IMR-90 (cell line): ENCODE data around the gene TNS3. TPM values are rescaled to one million over a fixed set of nuclear protein-coding genes. Genes with fewer than 3 reads are reported as not detected.

Source experiments
- ATAC-seq: fragments of 200-7000 bp; cut with Tn5 transposase; 2 replicates; pipeline ENCODE4 v1.9.1; 2020; ENCODE audit warnings: low read depth, mild to moderate bottlenecking, moderate library complexity
- BruUV-seq: library from RNA; stranded (reverse); fragments of 400-500 nt; replicated peaks from 2 replicates; lab custom pipeline; 2021; lab: Mats Ljungman, UMichigan
- CTCF ChIA-PET: fragments of 300-600 bp; formaldehyde crosslinking; extraction: SDS; loops from one replicate; lab custom pipeline; 2021; ENCODE audit warnings: antibody characterized with exemption; lab: Yijun Ruan, JAX
- POLR2A ChIA-PET: fragments of 300-600 bp; sonication (Branson Sonifier 250); formaldehyde crosslinking; loops from one replicate; lab custom pipeline; 2022; ENCODE audit warnings: antibody characterized with exemption; ENCODE audit not compliant: unreplicated experiment; lab: Charles Lee
- DNase-seq: peaks from one replicate; pipeline ENCODE4 v3.0.0; 2013
- H2AFZ ChIP-seq: replicated peaks from 2 replicates; pipeline ENCODE3; 2013; ENCODE audit warnings: low read length, mild to moderate bottlenecking; ENCODE audit not compliant: poor library complexity
- H2AK5ac ChIP-seq: 2 replicates; pipeline ENCODE4 v1.6.1; 2013; ENCODE audit warnings: low read depth, low read length, inconsistent platforms
- H2AK9ac ChIP-seq: replicated peaks from 2 replicates; pipeline ENCODE3; 2013; ENCODE audit warnings: mild to moderate bottlenecking, low read depth, low read length, moderate library complexity; ENCODE audit not compliant: poor library complexity
- H2BK120ac ChIP-seq: 2 replicates; pipeline ENCODE4 v1.6.1; 2013; ENCODE audit warnings: low read depth, low read length, inconsistent platforms
- H2BK15ac ChIP-seq: 3 replicates; pipeline ENCODE4 v1.6.1; 2013; ENCODE audit warnings: low read depth, low read length, inconsistent platforms
- H2BK20ac ChIP-seq: 2 replicates; pipeline ENCODE4 v1.6.1; 2013; ENCODE audit warnings: low read depth, mild to moderate bottlenecking, inconsistent platforms, low read length, moderate library complexity
- H2BK5ac ChIP-seq: 2 replicates; pipeline ENCODE4 v1.6.1; 2013; ENCODE audit warnings: mild to moderate bottlenecking, low read depth, low read length, inconsistent platforms; ENCODE audit not compliant: poor library complexity, severe bottlenecking
- H3K14ac ChIP-seq: replicated peaks from 2 replicates; pipeline ENCODE4 v1.6.1; 2013; ENCODE audit warnings: low read depth, low read length, inconsistent platforms
- H3K18ac ChIP-seq: 2 replicates; pipeline ENCODE4 v1.6.1; 2013; ENCODE audit warnings: low read depth, low read length, control low read depth
- H3K23ac ChIP-seq: 2 replicates; pipeline ENCODE4 v1.6.1; 2013; ENCODE audit warnings: low read depth, low read length, inconsistent platforms
- H3K27ac ChIP-seq: 2 replicates; pipeline ENCODE4 v1.5.1; 2013; ENCODE audit warnings: mild to moderate bottlenecking, control low read depth, low read length; ENCODE audit not compliant: insufficient read depth
- H3K27me3 ChIP-seq: 2 replicates; pipeline ENCODE4 v1.6.1; 2013; ENCODE audit warnings: low read length; ENCODE audit not compliant: control insufficient read depth, insufficient read depth
- H3K36me3 ChIP-seq: 2 replicates; pipeline ENCODE4 v1.6.1; 2013; ENCODE audit warnings: low read length, mixed read lengths; ENCODE audit not compliant: control insufficient read depth, insufficient read depth
- H3K4ac ChIP-seq: 2 replicates; pipeline ENCODE4 v1.6.1; 2013; ENCODE audit warnings: low read depth, low read length, inconsistent platforms
- H3K4me1 ChIP-seq: 2 replicates; pipeline ENCODE4 v1.6.1; 2013; ENCODE audit warnings: low read length, mixed read lengths; ENCODE audit not compliant: control insufficient read depth, insufficient read depth
- H3K4me2 ChIP-seq: 2 replicates; pipeline ENCODE4 v1.6.1; 2013; ENCODE audit warnings: low read depth, mild to moderate bottlenecking, control low read depth, low read length, moderate library complexity
- H3K4me3 ChIP-seq: 2 replicates; pipeline ENCODE4 v1.5.1; 2013; ENCODE audit warnings: low read depth, mild to moderate bottlenecking, control low read depth, low read length, moderate library complexity; ENCODE audit not compliant: insufficient read depth
- H3K56ac ChIP-seq: 2 replicates; pipeline ENCODE4 v1.6.1; 2013; ENCODE audit warnings: low read length, inconsistent platforms; ENCODE audit not compliant: insufficient read depth; ENCODE audit errors: extremely low read depth
- H3K79me1 ChIP-seq, 2 experiments: 2 replicates each; pipeline ENCODE4 v1.6.1; 2013; ENCODE audit warnings: low read length in 2 of 2, inconsistent platforms in 1 of 2, low read depth in 1 of 2
- H3K9ac ChIP-seq: 2 replicates; pipeline ENCODE4 v1.6.1; 2013; ENCODE audit warnings: low read depth, low read length, control low read depth
- H3K9me1 ChIP-seq: 2 replicates; pipeline ENCODE4 v1.6.1; 2013; ENCODE audit warnings: low read length, inconsistent platforms; ENCODE audit not compliant: insufficient read depth
- H3K9me3 ChIP-seq: 2 replicates; pipeline ENCODE4 v1.6.1; 2013; ENCODE audit warnings: low read length; ENCODE audit not compliant: control insufficient read depth, insufficient read depth
- H4K20me1 ChIP-seq: 2 replicates; pipeline ENCODE4 v1.6.1; 2013; ENCODE audit warnings: low read length, inconsistent platforms; ENCODE audit not compliant: insufficient read depth
- H4K5ac ChIP-seq: 2 replicates; pipeline ENCODE4 v1.6.1; 2013; ENCODE audit warnings: mild to moderate bottlenecking, low read depth, low read length, control low read depth
- H4K8ac ChIP-seq, 2 experiments: 2 replicates each; pipeline ENCODE4 v1.6.1; 2013; ENCODE audit warnings: low read depth in 2 of 2, low read length in 2 of 2, control low read depth in 1 of 2, inconsistent platforms in 1 of 2
- H4K91ac ChIP-seq: 2 replicates; pipeline ENCODE4 v1.6.1; 2013; ENCODE audit warnings: low read depth, low read length, inconsistent platforms; ENCODE audit not compliant: insufficient read depth
- BHLHE40 ChIP-seq: fragments of 150-350 bp; IDR thresholded peaks from 2 replicates; pipeline ENCODE4 v1.6.1; 2016; ENCODE audit warnings: mild to moderate bottlenecking, low read depth, low read length
- CEBPB ChIP-seq: IDR thresholded peaks from 2 replicates; pipeline ENCODE4 v1.6.1; 2012; ENCODE audit warnings: low read depth, low read length, improper control_type of control experiment
- CHD1 ChIP-seq: IDR thresholded peaks from 2 replicates; pipeline ENCODE4 v1.6.1; 2012; ENCODE audit warnings: low read depth, low read length, improper control_type of control experiment
- CTCF ChIP-seq: conservative IDR thresholded peaks from 2 replicates; pipeline ENCODE4 v1.5.1; 2012; ENCODE audit warnings: mild to moderate bottlenecking, low read depth, low read length, improper control_type of control experiment
- ELK1 ChIP-seq: fragments of 150-350 bp; IDR thresholded peaks from 2 replicates; pipeline ENCODE4 v1.6.1; 2016; ENCODE audit warnings: low read depth, mild to moderate bottlenecking, low read length, moderate library complexity, borderline replicate concordance
- FOS ChIP-seq: fragments of 150-350 bp; IDR thresholded peaks from 2 replicates; pipeline ENCODE4 v1.6.1; 2016; ENCODE audit warnings: low read depth, low read length
- MAFK ChIP-seq: IDR thresholded peaks from 2 replicates; pipeline ENCODE4 v1.6.1; 2012; ENCODE audit warnings: low read depth, low read length, improper control_type of control experiment
- MAZ ChIP-seq: IDR thresholded peaks from 2 replicates; pipeline ENCODE4 v1.6.1; 2012; ENCODE audit warnings: low read depth, mild to moderate bottlenecking, low read length, improper control_type of control experiment, moderate library complexity, borderline replicate concordance
- MXI1 ChIP-seq: IDR thresholded peaks from 2 replicates; pipeline ENCODE4 v1.6.1; 2012; ENCODE audit warnings: low read depth, mild to moderate bottlenecking, low read length, moderate library complexity, borderline replicate concordance
- NFE2L2 ChIP-seq: fragments of 150-350 bp; IDR thresholded peaks from 2 replicates; pipeline ENCODE4 v1.6.1; 2016; ENCODE audit warnings: low read depth, mild to moderate bottlenecking, low read length
- POLR2A ChIP-seq: IDR thresholded peaks from 2 replicates; pipeline ENCODE4 v1.6.1; 2012; ENCODE audit warnings: mild to moderate bottlenecking, low read depth, low read length
- RAD21 ChIP-seq: IDR thresholded peaks from 2 replicates; pipeline ENCODE4 v1.6.1; 2012; ENCODE audit warnings: low read length, improper control_type of control experiment
- RCOR1 ChIP-seq: IDR thresholded peaks from 2 replicates; pipeline ENCODE4 v1.6.1; 2012; ENCODE audit warnings: mild to moderate bottlenecking, low read length, improper control_type of control experiment; ENCODE audit not compliant: insufficient replicate concordance
- RFX5 ChIP-seq: IDR thresholded peaks from 2 replicates; pipeline ENCODE4 v1.8.0; 2012; ENCODE audit warnings: low read depth, mild to moderate bottlenecking, low read length, moderate library complexity
- SMC3 ChIP-seq: fragments of 150-350 bp; IDR thresholded peaks from 2 replicates; pipeline ENCODE4 v1.6.1; 2016; ENCODE audit warnings: low read depth, mild to moderate bottlenecking, antibody characterized with exemption, low read length, moderate library complexity
- USF2 ChIP-seq: fragments of 150-350 bp; IDR thresholded peaks from 2 replicates; pipeline ENCODE4 v1.6.1; 2017; ENCODE audit warnings: mild to moderate bottlenecking, antibody characterized with exemption, low read length, low read depth
- WGBS, 2 experiments: methylation state at CpG; one replicate each; pipeline versions ENCODE4 v1.1.5 to v1.1.7; 2013; ENCODE audit warnings: missing lambda C conversion rate in 2 of 2; ENCODE audit not compliant: insufficient read length in 1 of 2; ENCODE audit errors: extremely low coverage in 2 of 2; 5-methylcytosine and 5-hydroxymethylcytosine counted together
- dilution Hi-C: fragments of 300-500 bp; cut with HindIII; formaldehyde crosslinking; loops from one replicate; pipeline ENCODE4 v1.14.3; 2018; ENCODE audit warnings: low sequenced_read_pairs; ENCODE audit not compliant: unreplicated experiment
- in situ Hi-C: fragments of 300-500 bp; cut with MboI; formaldehyde crosslinking; loops from 3 replicates; pipeline ENCODE4 v1.14.3; 2019; ENCODE audit warnings: low sequenced_read_pairs, inconsistent platforms, mixed read lengths
- intact Hi-C: fragments of 100-400 bp; cut with micrococcal nuclease; formaldehyde crosslinking; loops from 2 replicates; pipeline ENCODE4 v1.10.0; 2022
- polyA plus RNA-seq, 3 experiments: library from polyadenylated mRNA; depleted of rRNA; stranded (reverse); fragments of >200 nt; gene quantifications; 2 replicates each; pipeline ENCODE4 v1.2.3, GENCODE V29; 2012; ENCODE audit warnings: low replicate concordance in 1 of 3
- total RNA-seq: library from RNA; depleted of rRNA; stranded (reverse); fragments of >200 nt; gene quantifications from 2 replicates; pipeline ENCODE4 v1.2.3, GENCODE V29; 2012

TNS3 gene
- total and polyA plus RNA-seq, 2 of the 4 experiments (the other 2 are of a cell fraction) = 64.3 to 79.2 TPM

GRCh38 chr7:47239034-47239433 lies 342.9 kb downstream of the TNS3 start:
- no TSS peak for BruUV-seq
- H4K5ac ChIP-seq = no peak overlapping the region
- H3K4ac ChIP-seq = no peak overlapping the region
- no peak overlapping the region for H2BK5ac ChIP-seq
- H4K91ac ChIP-seq = no peak overlapping the region
- POLR2A ChIA-PET = no interaction called here
- intact Hi-C loops (no loop called here), dilution Hi-C loops (no loop called here), in situ Hi-C loops (no loop called here)
- H3K9me1 ChIP-seq = no peaks in the 10 kb centered on the region
- no peak overlapping the region for H3K27ac ChIP-seq
- H3K18ac ChIP-seq = no peak overlapping the region
- H3K79me1 ChIP-seq = no peaks in the 10 kb centered on the region
- CTCF ChIA-PET = no interaction called here
- no peak for ATAC-seq
- H3K27me3 ChIP-seq = peaks cover 19% of the 10 kb centered on the region
- H2BK20ac ChIP-seq = no peak overlapping the region
- H2AK9ac ChIP-seq = no peak overlapping the region
- H3K4me2 ChIP-seq = no peak overlapping the region
- no peaks in the 10 kb centered on the region for H3K36me3 ChIP-seq
- no peak overlapping the region for H3K14ac ChIP-seq
- no peaks in the 10 kb centered on the region for H3K9me3 ChIP-seq
- no peak overlapping the region for H2AFZ ChIP-seq
- no peak overlapping the region for H2BK15ac ChIP-seq
- no peak overlapping the region for H3K23ac ChIP-seq
- H4K20me1 ChIP-seq = no peaks in the 10 kb centered on the region
- WGBS, 2 experiments = 100% methylated on average over 1 of the region's 7 CpGs; no CpG with 5 or more reads in 1 of the 2 experiments
- TF ChIP-seq CEBPB (no peak), MXI1 (no peak), SMC3 (no peak), POLR2A (no peak), CHD1 (no peak), FOS (no peak), RCOR1 (no peak), RAD21 (no peak), MAZ (no peak), MAFK (no peak), USF2 (no peak), CTCF (no peak), ELK1 (no peak), NFE2L2 (no peak), BHLHE40 (no peak), RFX5 (no peak)
- no peak for DNase-seq
- H2BK120ac ChIP-seq = no peak overlapping the region
- no peak overlapping the region for H3K56ac ChIP-seq
- H3K4me1 ChIP-seq = no peaks in the 10 kb centered on the region
- H3K4me3 ChIP-seq = no peak overlapping the region
- no peak overlapping the region for H4K8ac ChIP-seq
- H3K9ac ChIP-seq = no peak overlapping the region
- no peak overlapping the region for H2AK5ac ChIP-seq
